Mucosa of descending colon (tissue), 3 donors: ENCODE data around the gene PALD1. TPM values are rescaled to one million over a fixed set of nuclear protein-coding genes. Genes with fewer than 3 reads are reported as not detected.
A peak's percentile ranks its signal among the peaks of the same experiment; 100 is the strongest.

Experiments
- ATAC-seq: fragments of 200-7000 bp; cut with Tn5 transposase; one replicate; pipeline ENCODE4 v1.9.1; 2020; ENCODE audit warnings: mild to moderate bottlenecking, moderate library complexity
- DNase-seq, 3 donors: peaks; one replicate each; pipeline ENCODE4 v3.0.0-alpha.2; 2020
- H3K36me3 ChIP-seq: fragments of 200-600 bp; one replicate; pipeline ENCODE4 v1.8.0; 2021; ENCODE audit warnings: low read depth, mild to moderate bottlenecking
- H3K4me1 ChIP-seq: fragments of 200-600 bp; one replicate; pipeline ENCODE4 v1.8.0; 2021; ENCODE audit warnings: low read depth, mild to moderate bottlenecking
- H3K4me3 ChIP-seq: fragments of 200-600 bp; one replicate; pipeline ENCODE4 v1.8.0; 2021; ENCODE audit warnings: mild to moderate bottlenecking
- H3K9me3 ChIP-seq: fragments of 200-600 bp; one replicate; pipeline ENCODE4 v1.8.0; 2021; ENCODE audit warnings: mild to moderate bottlenecking
- CTCF ChIP-seq: fragments of 200-600 bp; IDR thresholded peaks from one replicate; pipeline ENCODE4 v1.8.0; 2022; ENCODE audit warnings: antibody characterized with exemption, mild to moderate bottlenecking
- intact Hi-C, 2 donors: fragments of 100-400 bp; cut with DNase I in 1 of 2; cut with micrococcal nuclease in 1 of 2; formaldehyde crosslinking; loops; one replicate each; pipeline versions ENCODE4 v1.11.0 to v1.11.1; 2022; cut with DNase I, micrococcal nuclease
- total RNA-seq, 3 donors: library from RNA; stranded (reverse); fragmentation: NEBNext Ultra II Directional in 2 of 3; extraction: Animal tissue kit (Norgen Biotek cat#: 25700) in 2 of 3; gene quantifications; one replicate each; pipeline versions ENCODE4 v1.2.1 to v1.2.4, GENCODE V29; 2021 to 2023
- donor health status: DM: no; HTN: no; CAD: no; lungs with moderate emphysema.
- donor health status: DM: no; HTN: no; CAD: no.
- donor health status: DM: no; HTN: yes; CAD: no.

PALD1 gene
- total RNA-seq, 3 donors from 2014 or later, result 1.9 to 15.9 (median 3.2) TPM

DNA sequence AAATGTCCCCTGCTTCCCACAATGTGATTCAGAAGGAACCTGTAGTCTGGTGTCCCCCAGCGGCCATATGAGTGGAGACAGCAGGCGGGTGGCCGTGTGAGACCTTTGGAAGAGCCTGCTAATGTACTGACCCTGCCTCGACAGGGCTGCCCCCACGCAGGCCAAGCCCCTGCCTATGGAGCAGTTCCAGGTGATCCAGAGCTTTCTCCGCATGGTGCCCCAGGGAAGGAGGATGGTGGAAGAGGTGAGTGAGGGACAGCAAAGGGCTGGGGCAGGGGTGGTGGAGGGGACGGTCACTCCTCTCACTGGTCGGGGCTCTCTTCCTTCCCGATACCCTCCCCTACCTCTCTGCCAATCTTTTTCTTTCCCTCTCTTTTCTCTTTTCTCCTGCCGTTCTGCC, 55.7 kb downstream of the PALD1 start:
- Histone ChIP-seq H3K9me3 (no peaks in the 10 kb centered on the region), H3K36me3 (no peaks in the 10 kb centered on the region), H3K4me3 (no peak overlapping the region), H3K4me1 (no peaks in the 10 kb centered on the region)
- intact Hi-C loops, result loop anchor here in 1 of 2 donors (10.0 kb wide), 1 partner anchor 69 kb away; no protein-coding TSS in a partner anchor
- no peak for TF ChIP-seq CTCF
- DNase-seq, result no peak
- ATAC-seq, result no peak

GRCh38 chr10:70535001-70535400, 56.4 kb downstream of the PALD1 start:
- H3K4me3 ChIP-seq, result no peak overlapping the region
- H3K36me3 ChIP-seq, result no peaks in the 10 kb centered on the region
- no peak for DNase-seq
- no peak for TF ChIP-seq CTCF
- H3K4me1 ChIP-seq, result no peaks in the 10 kb centered on the region
- ATAC-seq, result no peak
- intact Hi-C loops, result loop anchor here (5.0 to 10.0 kb wide), 2 partner anchors 70 to 73 kb away; no protein-coding TSS in a partner anchor
- H3K9me3 ChIP-seq, result no peaks in the 10 kb centered on the region

DNA sequence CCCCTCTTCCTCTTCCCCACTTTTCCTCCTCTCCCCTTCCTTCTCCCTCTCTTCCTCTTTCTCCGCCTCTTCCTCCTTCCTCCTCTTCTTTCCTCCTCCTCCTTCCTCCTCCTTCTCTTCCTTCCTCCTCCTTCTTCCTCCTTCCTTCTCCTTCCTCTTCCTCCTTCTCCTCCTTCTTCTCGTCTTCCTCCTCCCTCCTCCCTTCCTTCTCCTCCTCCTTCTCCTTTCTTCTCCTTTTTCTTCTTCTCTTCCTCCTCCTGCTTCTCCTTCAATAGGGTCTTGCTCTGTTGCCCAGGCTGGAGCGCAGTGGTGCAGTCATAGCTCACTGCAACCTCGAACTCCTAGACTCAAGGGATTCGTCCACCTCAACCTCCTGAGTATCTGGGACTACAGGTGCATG, 56.9 kb downstream of the PALD1 start:
- DNase-seq, result no peak
- Histone ChIP-seq H3K36me3 (no peaks in the 10 kb centered on the region), H3K9me3 (no peaks in the 10 kb centered on the region), H3K4me3 (no peak overlapping the region), H3K4me1 (no peaks in the 10 kb centered on the region)
- ATAC-seq, result no peak
- intact Hi-C loops, result loop anchor here (5.0 to 10.0 kb wide), 2 partner anchors 71 to 73 kb away; no protein-coding TSS in a partner anchor
- TF ChIP-seq CTCF, result no peak

DNA sequence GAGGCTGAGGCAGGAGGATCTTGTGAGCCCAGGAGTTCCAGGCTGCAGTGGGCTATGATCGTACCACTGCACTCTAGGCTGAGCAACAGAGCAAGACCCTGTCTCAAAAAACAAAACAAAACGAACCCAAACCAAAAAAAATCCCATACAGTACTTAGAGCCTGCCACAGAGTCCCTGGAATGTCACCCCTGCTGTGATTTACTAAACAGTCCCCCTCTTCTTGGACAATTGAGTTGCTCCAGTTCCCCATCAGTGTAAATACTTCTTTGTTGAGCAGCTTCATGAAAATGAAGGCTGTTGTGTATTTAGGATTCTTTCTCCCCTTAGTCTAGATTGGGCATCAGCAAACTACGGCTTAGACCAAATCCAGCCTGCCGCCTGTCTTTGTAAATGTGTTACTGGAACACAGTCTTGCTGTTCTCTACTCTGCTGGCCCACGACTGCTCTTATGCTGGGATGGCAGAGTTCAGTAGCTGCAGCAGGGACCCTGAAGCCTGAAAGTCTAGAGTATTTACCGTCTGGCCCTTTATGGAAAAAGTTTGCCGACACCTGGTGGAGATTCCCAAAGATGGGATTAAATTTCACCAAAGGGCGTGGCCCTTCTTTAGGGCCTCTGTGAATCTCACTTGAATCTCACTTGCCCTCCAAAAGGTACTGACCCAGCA, 57.8 kb downstream of the PALD1 start:
- DNase-seq, result no peak
- H3K4me1 ChIP-seq, result no peaks in the 10 kb centered on the region
- no peaks in the 10 kb centered on the region for H3K9me3 ChIP-seq
- ATAC-seq, result no peak
- no peak overlapping the region for H3K4me3 ChIP-seq
- intact Hi-C loops, result loop anchor here (5.0 to 10.0 kb wide), 2 partner anchors 72 to 74 kb away; no protein-coding TSS in a partner anchor
- no peak for TF ChIP-seq CTCF
- no peaks in the 10 kb centered on the region for H3K36me3 ChIP-seq

DNA sequence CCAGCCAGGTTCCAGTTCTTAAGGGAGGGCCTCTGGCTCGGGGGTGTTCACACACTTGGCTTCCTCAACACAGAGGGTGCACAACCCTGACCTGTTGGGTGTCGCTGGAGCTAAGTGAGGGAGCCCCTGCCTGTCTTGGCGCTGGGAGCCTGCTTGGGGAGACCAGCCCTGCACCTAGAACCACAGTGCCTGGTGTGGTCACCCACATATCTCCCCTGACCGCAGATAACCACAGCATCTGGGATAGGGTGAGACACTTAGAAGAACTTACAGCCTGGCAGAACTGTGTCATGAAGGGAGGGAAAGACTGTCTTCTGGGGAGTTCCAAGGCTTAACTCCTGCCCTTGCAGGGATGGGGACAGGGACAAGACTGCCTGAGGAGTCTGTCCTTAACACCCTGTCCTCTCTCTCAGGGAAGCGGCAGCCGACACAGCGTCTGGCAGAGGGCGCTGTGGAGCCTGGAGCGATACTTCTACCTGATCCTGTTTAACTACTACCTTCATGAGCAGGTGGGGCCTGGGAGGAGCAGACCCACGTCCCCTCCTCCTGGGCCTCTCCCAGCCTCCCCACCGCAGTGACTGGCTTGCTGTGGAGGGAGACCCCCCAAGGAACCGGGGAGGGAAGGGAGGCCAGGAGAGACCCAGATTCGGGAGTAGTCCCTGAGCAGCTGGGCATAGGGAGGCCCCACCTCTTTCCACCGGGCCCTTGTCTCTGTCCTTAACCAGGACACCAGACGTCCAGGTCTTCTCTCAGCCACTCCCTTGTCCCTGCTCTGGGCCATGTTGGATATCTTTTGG, 59.0 kb downstream of the PALD1 start:
- Histone ChIP-seq H3K4me1 (no peaks in the 10 kb centered on the region), H3K9me3 (no peaks in the 10 kb centered on the region), H3K36me3 (no peaks in the 10 kb centered on the region), H3K4me3 (no peak overlapping the region)
- intact Hi-C loops, result loop anchor here (5.0 to 10.0 kb wide), 2 partner anchors 73 to 75 kb away; no protein-coding TSS in a partner anchor
- DNase-seq, result peak in 2 of 3 donors; percentile 71 to 73
- ATAC-seq, result peak; percentile 76
- TF ChIP-seq CTCF, result peak; percentile 19
